HepG2 (cell line): ENCODE measurements around the gene ZNF563. TPM values are rescaled to one million over a fixed set of nuclear protein-coding genes. Genes with fewer than 3 reads are reported as not detected.
A peak's percentile ranks its signal among the peaks of the same experiment; 100 is the strongest.

Source experiments
- ATAC-seq: fragments of 200-7000 bp; cut with Tn5 transposase; 3 replicates; pipeline ENCODE4 v1.9.1; 2020; ENCODE audit warnings: mild to moderate bottlenecking, moderate library complexity
- BruUV-seq: library from RNA; stranded (reverse); fragments of 400-500 nt; replicated peaks from 2 replicates; lab custom pipeline; 2021; lab: Mats Ljungman, UMichigan
- CTCF ChIA-PET: fragments of 300-600 bp; formaldehyde crosslinking; extraction: SDS; loops from one replicate; lab custom pipeline; 2021; ENCODE audit warnings: low total read pairs, inconsistent platforms, low intra/inter-chr PET ratio; lab: Yijun Ruan, JAX
- POLR2A ChIA-PET: fragments of 350-600 bp; sonication (Branson Sonifier 250); formaldehyde crosslinking; loops from one replicate; lab custom pipeline; 2020; ENCODE audit warnings: antibody characterized with exemption, inconsistent platforms; lab: Yijun Ruan, JAX
- DNase-seq: peaks from one replicate; pipeline ENCODE4 v3.0.0-alpha.2; 2015; ENCODE audit warnings: low spot score
- FAIRE-seq: peaks from 3 replicates; lab custom pipeline; 2011; peaks lifted over from hg19 to GRCh38; lab: Jason Lieb, UNC
- H2AFZ ChIP-seq: one replicate; pipeline ENCODE4 v1.6.1; 2011; ENCODE audit warnings: low read length, inconsistent platforms
- H3K27ac ChIP-seq: fragments of 300-600 bp; 3 replicates; pipeline ENCODE4 v1.8.0; 2011; ENCODE audit warnings: mixed run types, mild to moderate bottlenecking, mixed read lengths, low read length, inconsistent platforms; ENCODE audit not compliant: insufficient read depth; ENCODE audit errors: extremely low read length
- H3K27me3 ChIP-seq, 2 experiments: fragments of 200-600 bp in 1 of 2; 2 replicates in 1 of 2; 3 replicates in 1 of 2; pipeline versions ENCODE4 v1.6.0 to v1.8.0; 2011; ENCODE audit warnings: low read length in 2 of 2, mild to moderate bottlenecking in 2 of 2, moderate library complexity in 2 of 2, inconsistent platforms in 1 of 2; ENCODE audit not compliant: insufficient read depth in 2 of 2, control insufficient read depth in 1 of 2
- H3K36me3 ChIP-seq, 2 experiments: fragments of 200-600 bp in 1 of 2; replicated peaks in 1 of 2; 2 replicates in 1 of 2; 3 replicates in 1 of 2; pipeline versions ENCODE4 v1.5.1 to v1.8.0; 2011; ENCODE audit warnings: low read length in 2 of 2, inconsistent platforms in 1 of 2; ENCODE audit not compliant: insufficient read depth in 2 of 2, control insufficient read depth in 1 of 2
- H3K4me1 ChIP-seq: 2 replicates; pipeline ENCODE4 v1.5.1; 2012; ENCODE audit warnings: low read length, inconsistent platforms; ENCODE audit not compliant: insufficient read depth
- H3K4me2 ChIP-seq: 2 replicates; pipeline ENCODE4 v1.6.0; 2011; ENCODE audit warnings: low read depth, low read length, inconsistent platforms
- H3K4me3 ChIP-seq, 3 experiments: fragments of 200-600 bp in 1 of 3; sonication (generic), shearing (Covaris generic) in 1 of 3; replicated peaks in 1 of 3; 2 replicates each; pipeline ENCODE4 v1.5.1; 2011 to 2016; ENCODE audit warnings: low read length in 3 of 3, inconsistent platforms in 2 of 3, low read depth in 2 of 3, mild to moderate bottlenecking in 2 of 3, control low read depth in 1 of 3, mixed read lengths in 1 of 3; ENCODE audit not compliant: insufficient read depth in 1 of 3
- H3K79me2 ChIP-seq: one replicate; pipeline ENCODE4 v1.6.1; 2011; ENCODE audit warnings: low read length, inconsistent platforms; ENCODE audit not compliant: insufficient read depth
- H3K9ac ChIP-seq: 2 replicates; pipeline ENCODE4 v1.6.0; 2011; ENCODE audit warnings: mild to moderate bottlenecking, low read depth, low read length, inconsistent platforms; ENCODE audit not compliant: insufficient read depth
- H3K9me3 ChIP-seq: 2 replicates; pipeline ENCODE4 v1.5.1; 2012; ENCODE audit warnings: mild to moderate bottlenecking, low read length
- H4K20me1 ChIP-seq: 2 replicates; pipeline ENCODE4 v1.6.0; 2011; ENCODE audit warnings: inconsistent platforms, mild to moderate bottlenecking, low read length, moderate library complexity; ENCODE audit not compliant: insufficient read depth
- FOXA3 ChIP-seq: IDR thresholded peaks from 2 replicates; pipeline ENCODE4 v1.6.1; 2016; ENCODE audit warnings: missing genetic modification reagents, missing compliant biosample characterization
- JUNB ChIP-seq: sonication (generic); formaldehyde crosslinking; IDR thresholded peaks from 2 replicates; pipeline ENCODE4 v1.8.0; 2022; ENCODE audit warnings: missing genetic modification reagents, mild to moderate bottlenecking, borderline replicate concordance
- KAT8 ChIP-seq: IDR thresholded peaks from 2 replicates; pipeline ENCODE4 v1.6.1; 2016; ENCODE audit warnings: missing genetic modification reagents, missing compliant biosample characterization
- KDM4B ChIP-seq: sonication (generic); formaldehyde crosslinking; IDR thresholded peaks from 2 replicates; pipeline ENCODE4 v1.4.0; 2020; ENCODE audit warnings: missing genetic modification reagents
- NCOA5 ChIP-seq: sonication (generic); formaldehyde crosslinking; IDR thresholded peaks from 2 replicates; pipeline ENCODE4 v1.4.0; 2020; ENCODE audit warnings: missing genetic modification reagents
- POGK ChIP-seq: sonication (generic); formaldehyde crosslinking; conservative IDR thresholded peaks from 2 replicates; pipeline ENCODE4 v1.8.0; 2022; ENCODE audit warnings: mild to moderate bottlenecking, moderate library complexity, missing genetic modification reagents
- POLR2G ChIP-seq: fragments of 200-400 bp; formaldehyde crosslinking; IDR thresholded peaks from 2 replicates; pipeline ENCODE4 v1.6.1; 2018; ENCODE audit warnings: mild to moderate bottlenecking, low read depth, low read length, moderate library complexity
- RFX3 ChIP-seq: IDR thresholded peaks from 2 replicates; pipeline ENCODE4 v1.6.1; 2016; ENCODE audit warnings: missing biosample characterization, missing genetic modification reagents
- ZNF180 ChIP-seq: sonication (generic); formaldehyde crosslinking; IDR thresholded peaks from 2 replicates; pipeline ENCODE4 v1.4.0; 2020; ENCODE audit warnings: low read depth, missing genetic modification reagents, borderline replicate concordance
- ZNF234 ChIP-seq: sonication (generic); formaldehyde crosslinking; conservative IDR thresholded peaks from 2 replicates; pipeline ENCODE4 v1.5.1; 2020; ENCODE audit warnings: mild to moderate bottlenecking, missing genetic modification reagents
- ZNF503 ChIP-seq: sonication (generic); formaldehyde crosslinking; IDR thresholded peaks from 2 replicates; pipeline ENCODE4 v1.4.0; 2020; ENCODE audit warnings: missing genetic modification reagents
- ZNF670 ChIP-seq: sonication (generic); formaldehyde crosslinking; IDR thresholded peaks from 2 replicates; pipeline ENCODE4 v1.8.0; 2022; ENCODE audit warnings: mild to moderate bottlenecking, missing genetic modification reagents, borderline replicate concordance
- ZNF766 ChIP-seq: sonication (generic); formaldehyde crosslinking; IDR thresholded peaks from 2 replicates; pipeline ENCODE4 v1.5.0; 2020; ENCODE audit warnings: missing genetic modification reagents, borderline replicate concordance
- WGBS: methylation state at CpG from one replicate; pipeline ENCODE4 v1.1.6; 2017; ENCODE audit warnings: low lambda C conversion rate; 5-methylcytosine and 5-hydroxymethylcytosine counted together
- in situ Hi-C: cut with HindIII; loops from 2 replicates; pipeline ENCODE4 v1.10.0; 2017; ENCODE audit warnings: low pct_unique_long_range_greater_than_20kb; ENCODE audit not compliant: extremely low pct_ligation_motif_present
- intact Hi-C: fragments of 100-400 bp; cut with micrococcal nuclease; formaldehyde crosslinking; loops from one replicate; pipeline ENCODE4 v1.10.0; 2022; ENCODE audit not compliant: unreplicated experiment
- polyA plus RNA-seq, 8 experiments: library from polyadenylated mRNA; depleted of rRNA in 3 of 8; stranded (reverse) in 7 of 8; unstranded in 1 of 8; fragments of >200 nt; fragmentation: Illumina TruSeq in 4 of 8; extraction: Trizol in 4 of 8; gene quantifications; 2 replicates each; pipeline versions ENCODE4 v1.2.1 to v1.2.3, GENCODE V29; 2011 to 2016; ENCODE audit warnings: low read depth in 4 of 8, missing spikeins in 1 of 8, mixed read lengths in 1 of 8; ENCODE audit not compliant: insufficient read depth in 1 of 8
- total RNA-seq, 5 experiments: library from RNA; depleted of rRNA; stranded (reverse); fragments of >200 nt; fragmentation: Illumina TruSeq; extraction: Trizol; gene quantifications; 2 replicates each; pipeline ENCODE4 v1.2.3, GENCODE V29; 2016; ENCODE audit warnings: low read depth in 1 of 5
- TF ChIP-seq, protein P1 (sequence below): sonication (generic); formaldehyde crosslinking; IDR thresholded peaks from 2 replicates; pipeline ENCODE4 v1.4.0; 2020; ENCODE audit warnings: low read depth, mild to moderate bottlenecking, missing genetic modification reagents

Gene ZNF563
- total and polyA plus RNA-seq, 2 of the 13 experiments (the other 11 are each of a cell fraction or from before 2014, with no cell fraction given) = 7.5 to 19.5 TPM

DNA sequence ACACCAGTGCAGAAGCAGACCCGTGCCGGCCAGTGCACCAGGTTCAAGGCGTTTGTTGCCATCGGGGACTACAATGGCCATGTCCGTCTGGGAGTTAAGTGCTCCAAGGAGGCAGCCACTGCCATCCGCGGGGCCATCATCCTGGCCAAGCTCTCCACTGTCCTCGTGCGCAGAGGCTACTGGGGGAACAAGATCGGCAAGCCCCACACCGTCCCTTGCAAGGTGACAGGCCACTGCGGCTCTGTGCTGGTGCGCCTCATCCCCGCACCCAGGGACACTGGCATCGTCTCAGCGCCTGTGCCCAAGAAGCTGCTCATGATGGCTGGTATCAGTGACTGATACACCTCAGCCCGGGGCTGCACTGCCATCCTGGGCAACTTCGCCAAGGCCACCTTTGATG is 48.8 kb downstream of the ZNF563 start:
- TF ChIP-seq POLR2G = 0 out of 2 replicates have a peak, but pooled peaks have one; percentile 24
- no peak for TF ChIP-seq ZNF234
- TF ChIP-seq ZNF180 (CRISPR knock-in tag) = no peak
- in situ Hi-C loops (no loop called here), intact Hi-C loops (no loop called here)
- CTCF ChIA-PET = no interaction called here
- BruUV-seq = no TSS peak
- H2AFZ ChIP-seq = no peak overlapping the region
- H3K36me3 ChIP-seq = peaks cover 0 to 26% of the 10 kb centered on the region in 2 experiments; a peak in 2 of 5 replicates
- no peaks in the 10 kb centered on the region for H3K27me3 ChIP-seq
- H3K27ac ChIP-seq = no peak overlapping the region
- H3K4me2 ChIP-seq = no peak overlapping the region
- H4K20me1 ChIP-seq = no peaks in the 10 kb centered on the region
- H3K79me2 ChIP-seq = peaks cover 62% of the 10 kb centered on the region
- H3K4me3 ChIP-seq = no peak overlapping the region
- ATAC-seq = no peak
- POLR2A ChIA-PET = interaction anchor here (1.3 kb wide), 1 partner anchor 81 kb away, joined by 3 read pairs; the partner anchor contains the start of gene ZNF442
- FAIRE-seq = no peak
- WGBS = 88% methylated on average over 5 of the region's 18 CpGs
- DNase-seq = no peak
- no peak overlapping the region for H3K9ac ChIP-seq
- H3K4me1 ChIP-seq = peaks cover 19% of the 10 kb centered on the region
- H3K9me3 ChIP-seq = no peaks in the 10 kb centered on the region

GRCh38 chr19:12284226-12284625 is 49.2 kb downstream of the ZNF563 start:
- DNase-seq = no peak
- H3K27ac ChIP-seq = no peak overlapping the region
- no peaks in the 10 kb centered on the region for H3K9me3 ChIP-seq
- in situ Hi-C loops (no loop called here), intact Hi-C loops (no loop called here)
- H3K36me3 ChIP-seq = peaks cover 0 to 22% of the 10 kb centered on the region in 2 experiments; a peak in 2 of 5 replicates
- no peaks in the 10 kb centered on the region for H4K20me1 ChIP-seq
- no TSS peak for BruUV-seq
- no peak overlapping the region for H3K4me3 ChIP-seq
- no peak for FAIRE-seq
- no peak for ATAC-seq
- no peak overlapping the region for H2AFZ ChIP-seq
- H3K4me2 ChIP-seq = no peak overlapping the region
- ChIA-PET POLR2A (interaction anchor here (1.3 kb wide), 1 partner anchor 81 kb away, joined by 3 read pairs; the partner anchor contains the start of gene ZNF442), CTCF (no interaction called here)
- no peak overlapping the region for H3K9ac ChIP-seq
- no peaks in the 10 kb centered on the region for H3K27me3 ChIP-seq
- 100% methylated on average over 9 of the region's 14 CpGs for WGBS
- peaks cover 15% of the 10 kb centered on the region for H3K4me1 ChIP-seq
- H3K79me2 ChIP-seq = peaks cover 63% of the 10 kb centered on the region
- TF ChIP-seq FOXA3 (CRISPR knock-in tag) (no peak), ZNF670 (CRISPR knock-in tag) (no peak), KDM4B (no peak), NCOA5 (CRISPR knock-in tag) (no peak), POGK (CRISPR knock-in tag) (no peak), RFX3 (CRISPR knock-in tag) (no peak), ZNF766 (CRISPR knock-in tag) (no peak), ZNF503 (CRISPR knock-in tag) (no peak), KAT8 (no peak), JUNB (no peak)
- TF ChIP-seq, protein P1, sequence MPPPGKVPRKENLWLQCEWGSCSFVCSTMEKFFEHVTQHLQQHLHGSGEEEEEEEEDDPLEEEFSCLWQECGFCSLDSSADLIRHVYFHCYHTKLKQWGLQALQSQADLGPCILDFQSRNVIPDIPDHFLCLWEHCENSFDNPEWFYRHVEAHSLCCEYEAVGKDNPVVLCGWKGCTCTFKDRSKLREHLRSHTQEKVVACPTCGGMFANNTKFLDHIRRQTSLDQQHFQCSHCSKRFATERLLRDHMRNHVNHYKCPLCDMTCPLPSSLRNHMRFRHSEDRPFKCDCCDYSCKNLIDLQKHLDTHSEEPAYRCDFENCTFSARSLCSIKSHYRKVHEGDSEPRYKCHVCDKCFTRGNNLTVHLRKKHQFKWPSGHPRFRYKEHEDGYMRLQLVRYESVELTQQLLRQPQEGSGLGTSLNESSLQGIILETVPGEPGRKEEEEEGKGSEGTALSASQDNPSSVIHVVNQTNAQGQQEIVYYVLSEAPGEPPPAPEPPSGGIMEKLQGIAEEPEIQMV = no peak
